ENCODE results near the gene USP24. TPM values are rescaled to one million over a fixed set of nuclear protein-coding genes. Genes with fewer than 3 reads are reported as not detected.

The USP24 gene
- total RNA-seq, 4 donors from 2014 or later = 20.9 to 58.6 (median 40.5) TPM

GRCh38 chr1:55041613-55042012, 173.6 kb downstream of the USP24 start:
- no peak overlapping the region for H3K4me3 ChIP-seq (ENCODE audit: low read depth, poor library complexity, severe bottlenecking)
- DNase-seq (ENCODE audit: low spot score in 2 of 2) = no peak
- no peak for TF ChIP-seq POLR2A (IDR thresholded peaks at IDR 0.05)
- intact Hi-C loops (cut with DNase I; ENCODE audit: low total_unique reads) = no loop called here
- WGBS, 2 donors = 67 to 84% methylated on average over 3 of the region's 3 CpGs

GRCh38 chr1:55040933-55041494, 174.2 kb downstream of the USP24 start:
- H3K4me3 ChIP-seq (ENCODE audit: low read depth, poor library complexity, severe bottlenecking) = no peak overlapping the region
- 52 to 59% methylated on average over 5 of the region's 5 CpGs for WGBS, 2 donors
- no peak for DNase-seq (ENCODE audit: low spot score in 2 of 2)
- intact Hi-C loops (cut with DNase I; ENCODE audit: low total_unique reads) = no loop called here
- TF ChIP-seq POLR2A (IDR thresholded peaks at IDR 0.05) = no peak
- TF ChIP-seq CTCF (IDR thresholded peaks at IDR 0.05) = no peak

GRCh38 chr1:55040083-55040932, 174.9 kb downstream of the USP24 start:
- intact Hi-C loops (cut with DNase I; ENCODE audit: low total_unique reads) = no loop called here
- 9 to 10% methylated on average over 45 to 47 of the region's 49 CpGs for WGBS, 2 donors
- H3K4me3 ChIP-seq (ENCODE audit: low read depth, poor library complexity, severe bottlenecking) = no peak overlapping the region
- peak in 1 of 2 donors; percentile 76 for DNase-seq (ENCODE audit: low spot score in 2 of 2)
- no peak for TF ChIP-seq POLR2A (IDR thresholded peaks at IDR 0.05)
- no peak for TF ChIP-seq CTCF (IDR thresholded peaks at IDR 0.05)

- 0% methylated on average over 20 to 44 of the region's 67 CpGs for WGBS, 2 donors
- no peak for DNase-seq (ENCODE audit: low spot score in 2 of 2)
- no peak for TF ChIP-seq POLR2A (IDR thresholded peaks at IDR 0.05)
- no peak for TF ChIP-seq CTCF (IDR thresholded peaks at IDR 0.05)
- intact Hi-C loops (cut with DNase I; ENCODE audit: low total_unique reads) = no loop called here
- peak within 1 kb of the TSS; percentile 9 for H3K4me3 ChIP-seq (ENCODE audit: low read depth, poor library complexity, severe bottlenecking)
Observed at GRCh38 chr1:55039342-55040082, 175.7 kb downstream of the USP24 start, which contains the start of gene PCSK9. PCSK9 (plus strand) TSS chr1:55039548; CDS start chr1:55039838, 290 bp downstream.

- intact Hi-C loops (cut with DNase I; ENCODE audit: low total_unique reads) = no loop called here
- no peak for DNase-seq (ENCODE audit: low spot score in 2 of 2)
- 34 to 44% methylated on average over 9 of the region's 9 CpGs for WGBS, 2 donors
- no peak overlapping the region for H3K4me3 ChIP-seq (ENCODE audit: low read depth, poor library complexity, severe bottlenecking)
- no peak for TF ChIP-seq CTCF (IDR thresholded peaks at IDR 0.05)
- TF ChIP-seq POLR2A (IDR thresholded peaks at IDR 0.05) = no peak
Observed at GRCh38 chr1:55038974-55039341, 176.2 kb downstream of the USP24 start.

GRCh38 chr1:55038552-55038838, 176.7 kb downstream of the USP24 start:
- 79 to 83% methylated on average over 3 of the region's 3 CpGs for WGBS, 2 donors
- intact Hi-C loops (cut with DNase I; ENCODE audit: low total_unique reads) = no loop called here
- DNase-seq (ENCODE audit: low spot score in 2 of 2) = no peak

More at GRCh38 chr1:55038552-55038838, 176.7 kb downstream of the USP24 start:
- TF ChIP-seq CTCF (IDR thresholded peaks at IDR 0.05) (no peak), POLR2A (IDR thresholded peaks at IDR 0.05) (no peak)
- no peak overlapping the region for H3K4me3 ChIP-seq (ENCODE audit: low read depth, poor library complexity, severe bottlenecking)

All from lower leg skin (tissue), 4 donors.